Effector memory CD8-positive, alpha-beta T cell (primary cell): Measurements from ENCODE around the gene CACUL1.
"Not testable (repeated sequence)": the region's sequence is repeated elsewhere in the genome, so short reads cannot be mapped to it uniquely, and the experiment has no call there.

ENCODE experiments used
- ATAC-seq: fragments of 150-1000 bp; cut with Tn5 transposase; replicated peaks from 2 replicates; pipeline ENCODE4 v1.10.0; 2021; ENCODE audit warnings: mild to moderate bottlenecking, moderate library complexity
- DNase-seq, 3 experiments: peaks; one replicate each; pipeline ENCODE4 v3.0.0; 2021
- H3K27ac Mint-ChIP-seq, 2 donors: one replicate each; pipeline ENCODE4 v1.8.0; 2022; ENCODE audit warnings: mild to moderate bottlenecking in 2 of 2, mixed read lengths in 2 of 2, moderate library complexity in 2 of 2
- H3K27me3 Mint-ChIP-seq, 2 donors: one replicate each; pipeline ENCODE4 v1.8.0; 2022; ENCODE audit warnings: mixed read lengths in 2 of 2
- H3K36me3 Mint-ChIP-seq: one replicate; pipeline ENCODE4 v1.8.0; 2022; ENCODE audit warnings: mild to moderate bottlenecking, moderate library complexity, mixed read lengths; ENCODE audit not compliant: insufficient read depth
- H3K4me1 Mint-ChIP-seq, 2 donors: one replicate each; pipeline ENCODE4 v1.8.0; 2022; ENCODE audit warnings: low read depth in 2 of 2, mixed read lengths in 2 of 2
- H3K4me3 Mint-ChIP-seq, 2 donors: one replicate each; pipeline ENCODE4 v1.8.0; 2022; ENCODE audit warnings: mild to moderate bottlenecking in 2 of 2, mixed read lengths in 2 of 2, moderate library complexity in 2 of 2
- H3K9me3 Mint-ChIP-seq, 2 donors: one replicate each; pipeline ENCODE4 v1.8.0; 2022; ENCODE audit warnings: mixed read lengths in 2 of 2

CACUL1 gene

GRCh38 chr10:118672766-118673715, 81.7 kb downstream of the CACUL1 start:
- no peak for DNase-seq
- Mint-ChIP-seq H3K4me3 (no peak overlapping the region), H3K4me1 (peaks cover 0 to 6% of the 10 kb centered on the region in 2 donors), H3K36me3 (no peaks in the 10 kb centered on the region), H3K9me3 (no peaks in the 10 kb centered on the region), H3K27me3 (no peaks in the 10 kb centered on the region), H3K27ac (peak overlapping the region in 1 of 2 donors; percentile 73)
- no peak for ATAC-seq

DNA sequence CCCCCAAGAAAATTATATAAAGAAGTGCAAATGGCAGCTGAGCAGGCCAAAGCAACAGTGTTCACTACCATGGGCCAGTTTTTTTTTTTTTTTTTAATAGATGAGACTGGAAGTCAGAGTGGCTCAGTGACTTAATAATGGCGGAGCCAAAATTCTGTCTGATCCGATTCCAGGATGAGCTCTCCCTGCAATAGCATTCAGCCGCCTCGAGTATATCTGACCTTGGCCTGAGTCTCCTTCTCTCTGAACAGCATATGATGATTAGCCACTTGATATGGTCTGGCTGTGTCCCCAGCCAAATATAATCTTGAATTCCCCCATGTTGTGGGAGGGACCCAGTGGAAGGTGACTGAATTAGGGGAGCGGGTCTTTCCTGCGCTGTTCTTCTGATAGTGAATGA, 82.6 kb downstream of the CACUL1 start:
- Mint-ChIP-seq H3K4me3 (no peak overlapping the region), H3K9me3 (no peaks in the 10 kb centered on the region), H3K27me3 (no peaks in the 10 kb centered on the region), H3K36me3 (no peaks in the 10 kb centered on the region), H3K27ac (peak overlapping the region in 1 of 2 donors; percentile 73), H3K4me1 (peaks cover 0 to 6% of the 10 kb centered on the region in 2 donors)
- DNase-seq (no peak), ATAC-seq (no peak)

- DNase-seq, H3K4me1 Mint-ChIP-seq, H3K36me3 Mint-ChIP-seq, H3K27me3 Mint-ChIP-seq, H3K4me3 Mint-ChIP-seq, ATAC-seq, H3K9me3 Mint-ChIP-seq: not testable (repeated sequence)
- peak overlapping the region in 1 of 2 donors; percentile 64 for H3K27ac Mint-ChIP-seq
These were observed 83.5 kb downstream of the CACUL1 start for GRCh38 chr10:118671221-118671620.

GRCh38 chr10:118670472-118671124, 84.2 kb downstream of the CACUL1 start:
- no peak for DNase-seq
- ATAC-seq, result no peak
- Mint-ChIP-seq H3K9me3 (no peaks in the 10 kb centered on the region), H3K4me1 (peaks cover 0 to 6% of the 10 kb centered on the region in 2 donors), H3K4me3 (no peak overlapping the region), H3K27me3 (peaks cover 6 to 8% of the 10 kb centered on the region in 2 donors), H3K27ac (peak overlapping the region in 1 of 2 donors; percentile 64), H3K36me3 (no peaks in the 10 kb centered on the region)

- ATAC-seq, result no peak
- Mint-ChIP-seq H3K27me3 (peaks cover 9 to 13% of the 10 kb centered on the region in 2 donors), H3K27ac (peak overlapping the region in 1 of 2 donors; percentile 13), H3K9me3 (no peaks in the 10 kb centered on the region), H3K4me1 (peaks cover 0 to 6% of the 10 kb centered on the region in 2 donors), H3K36me3 (no peaks in the 10 kb centered on the region), H3K4me3 (no peak overlapping the region)
- DNase-seq, result no peak
These were observed 84.9 kb downstream of the CACUL1 start for GRCh38 chr10:118669835-118670234.

- Mint-ChIP-seq H3K4me1 (peaks cover 0 to 6% of the 10 kb centered on the region in 2 donors), H3K36me3 (no peaks in the 10 kb centered on the region), H3K27me3 (peaks cover 16 to 19% of the 10 kb centered on the region in 2 donors), H3K9me3 (no peaks in the 10 kb centered on the region), H3K4me3 (no peak overlapping the region), H3K27ac (peak overlapping the region in 1 of 2 donors; percentile 13)
- DNase-seq (no peak), ATAC-seq (no peak)
These were observed 85.6 kb downstream of the CACUL1 start for GRCh38 chr10:118669020-118669791.

DNA sequence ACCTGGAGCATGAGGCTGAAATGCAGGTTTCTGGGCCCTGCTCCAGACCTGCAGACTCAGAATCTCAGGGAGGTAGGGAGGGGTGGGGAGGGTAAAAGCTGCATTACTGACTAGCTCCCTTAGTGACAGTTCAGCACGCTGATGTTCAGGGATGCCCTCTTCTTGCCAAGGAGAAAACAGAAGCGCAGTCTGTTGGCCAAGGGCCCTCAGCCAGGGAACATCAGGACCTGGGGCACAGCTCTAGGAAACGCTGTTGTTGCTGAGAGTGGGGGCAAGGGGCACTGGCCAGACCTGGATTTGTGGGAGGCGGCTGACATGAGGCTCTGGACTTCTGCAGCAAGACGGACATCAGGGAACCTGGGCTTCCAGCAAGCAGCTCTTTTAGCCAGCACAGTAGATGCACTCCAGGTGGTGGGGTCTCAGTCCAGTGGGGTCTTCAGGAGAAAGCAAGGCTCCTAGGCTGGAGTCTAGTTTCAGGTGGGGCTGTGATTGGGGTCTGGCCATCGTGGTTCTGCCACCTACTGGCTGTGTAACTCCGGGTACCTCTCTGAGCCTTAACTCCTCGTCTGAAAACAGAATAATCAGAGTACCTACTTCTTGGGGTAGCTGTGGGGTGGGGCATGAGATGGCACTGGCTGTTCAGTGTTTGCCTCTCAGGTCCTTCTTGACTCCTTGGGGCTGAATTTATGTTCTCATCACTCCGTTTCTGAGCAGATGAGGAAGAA, 86.4 kb downstream of the CACUL1 start:
- Mint-ChIP-seq H3K4me3 (no peak overlapping the region), H3K4me1 (peaks cover 0 to 6% of the 10 kb centered on the region in 2 donors)
- no peak for ATAC-seq

GRCh38 chr10:118667732-118668131, 87.0 kb downstream of the CACUL1 start:
- DNase-seq, result no peak
- Mint-ChIP-seq H3K36me3 (no peaks in the 10 kb centered on the region), H3K4me1 (peaks cover 0 to 6% of the 10 kb centered on the region in 2 donors), H3K27me3 (peaks cover 26 to 34% of the 10 kb centered on the region in 2 donors), H3K27ac (no peak overlapping the region), H3K4me3 (no peak overlapping the region), H3K9me3 (peaks cover 0 to 6% of the 10 kb centered on the region in 2 donors)
- ATAC-seq, result no peak

More for the DNA sequence above, 86.4 kb downstream of the CACUL1 start:
- DNase-seq, result no peak
- H3K27me3 Mint-ChIP-seq, result peaks cover 21 to 27% of the 10 kb centered on the region in 2 donors
- no peak overlapping the region for H3K27ac Mint-ChIP-seq
- H3K9me3 Mint-ChIP-seq, result peaks cover 0 to under 1% of the 10 kb centered on the region in 2 donors
- no peaks in the 10 kb centered on the region for H3K36me3 Mint-ChIP-seq

DNA sequence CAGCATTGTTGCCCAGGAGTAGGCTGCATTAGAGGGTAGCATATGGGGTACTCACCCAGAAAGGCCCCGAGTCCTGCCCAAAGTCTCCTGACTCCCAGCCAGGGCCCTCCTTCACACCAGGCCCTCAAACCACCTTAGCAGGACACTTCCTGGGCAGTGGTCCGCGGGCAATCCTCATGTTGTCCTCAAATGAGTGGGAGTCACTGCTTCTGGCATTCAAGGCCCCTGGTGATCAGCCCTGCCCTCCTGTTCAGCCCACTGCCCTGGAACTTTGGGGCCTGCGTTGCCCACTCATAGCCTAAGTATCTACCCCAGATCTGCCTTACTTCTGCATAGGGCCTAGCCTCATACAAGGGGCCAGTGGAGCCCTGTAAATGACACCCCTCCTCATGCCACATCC, 88.4 kb downstream of the CACUL1 start:
- Mint-ChIP-seq H3K4me3 (no peak overlapping the region), H3K27me3 (peaks cover 33 to 47% of the 10 kb centered on the region in 2 donors), H3K9me3 (peaks cover 1 to 16% of the 10 kb centered on the region in 2 donors), H3K36me3 (no peaks in the 10 kb centered on the region), H3K4me1 (peaks cover 0 to 9% of the 10 kb centered on the region in 2 donors), H3K27ac (no peak overlapping the region)
- ATAC-seq (no peak), DNase-seq (no peak)

- peaks cover 4 to 8% of the 10 kb centered on the region in 2 donors for H3K4me1 Mint-ChIP-seq
- H3K36me3 Mint-ChIP-seq, result no peaks in the 10 kb centered on the region
- ATAC-seq (no peak), DNase-seq (no peak)
- no peak overlapping the region for H3K4me3 Mint-ChIP-seq
- peaks cover 43 to 59% of the 10 kb centered on the region in 2 donors for H3K27me3 Mint-ChIP-seq
- H3K27ac Mint-ChIP-seq, result no peak overlapping the region
- peaks cover 4 to 23% of the 10 kb centered on the region in 2 donors for H3K9me3 Mint-ChIP-seq
These were observed 90.4 kb downstream of the CACUL1 start for GRCh38 chr10:118664321-118664720.

DNA sequence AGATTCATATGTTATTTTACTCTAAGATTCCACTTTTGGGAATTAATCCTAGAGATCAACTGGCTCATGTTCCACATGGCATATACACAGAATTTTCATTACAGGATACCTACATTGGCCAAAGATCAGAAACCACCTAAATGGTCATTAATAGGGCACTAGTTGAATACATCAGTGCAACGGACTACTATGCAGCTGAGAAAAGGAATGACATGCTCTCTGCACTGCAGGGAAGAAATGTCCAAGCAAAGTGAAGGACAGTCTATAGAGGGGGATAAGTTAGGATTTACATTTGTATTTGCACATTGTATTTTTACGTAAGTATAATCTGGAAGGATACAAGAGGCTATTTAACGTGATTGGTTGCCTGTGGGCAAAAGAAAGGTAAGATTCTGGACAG, 91.6 kb downstream of the CACUL1 start:
- H3K27ac Mint-ChIP-seq, result no peak overlapping the region
- DNase-seq, result no peak
- H3K27me3 Mint-ChIP-seq, result peaks cover 47 to 66% of the 10 kb centered on the region in 2 donors
- H3K4me1 Mint-ChIP-seq, result peaks cover 9 to 10% of the 10 kb centered on the region in 2 donors
- no peaks in the 10 kb centered on the region for H3K36me3 Mint-ChIP-seq
- ATAC-seq, result no peak
- peaks cover 4 to 25% of the 10 kb centered on the region in 2 donors for H3K9me3 Mint-ChIP-seq
- H3K4me3 Mint-ChIP-seq, result no peak overlapping the region

DNA sequence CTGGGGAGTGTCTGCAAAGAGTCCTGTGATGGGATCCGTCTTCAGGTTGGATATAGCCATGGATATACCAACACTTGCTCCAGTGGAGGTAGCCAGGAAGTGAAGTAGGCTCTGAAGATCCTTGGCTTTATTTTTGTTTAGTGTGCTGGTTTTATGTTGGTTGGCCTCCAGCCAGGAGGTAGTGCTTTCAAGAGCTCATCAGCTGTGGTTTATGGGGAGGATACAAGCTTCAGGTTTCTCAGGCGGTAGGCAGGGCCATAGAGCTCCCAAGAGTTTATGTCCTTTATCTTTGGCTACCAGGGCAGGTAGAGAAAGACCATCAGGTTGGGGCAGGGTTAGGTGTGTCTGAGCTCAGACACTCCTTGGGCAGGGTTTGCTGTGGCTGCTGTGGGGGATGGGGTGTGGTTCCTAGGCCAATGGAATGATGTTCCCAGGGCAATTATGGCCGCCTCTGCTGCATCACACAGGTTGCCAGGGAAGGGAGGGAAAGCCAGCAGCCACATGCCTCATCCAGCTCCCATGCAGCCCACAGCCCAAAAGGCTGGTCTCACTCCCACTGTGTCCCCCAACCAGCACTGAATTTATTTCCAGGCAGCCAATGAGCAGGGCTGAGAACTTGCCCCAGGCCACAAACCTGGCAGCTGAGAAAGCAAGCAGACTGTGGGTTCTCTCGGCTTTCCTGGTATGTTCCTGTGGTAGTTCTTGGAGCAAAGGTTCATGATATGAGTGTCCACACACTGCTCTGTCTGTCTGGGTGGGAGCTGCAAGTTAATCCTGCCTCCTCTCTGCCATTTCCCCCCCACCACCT, 92.3 kb downstream of the CACUL1 start:
- ATAC-seq, result no peak
- peaks cover 55 to 73% of the 10 kb centered on the region in 2 donors for H3K27me3 Mint-ChIP-seq

More for the DNA sequence above, 92.3 kb downstream of the CACUL1 start:
- DNase-seq, result no peak
- Mint-ChIP-seq H3K27ac (no peak overlapping the region), H3K36me3 (no peaks in the 10 kb centered on the region), H3K9me3 (peaks cover 4 to 25% of the 10 kb centered on the region in 2 donors), H3K4me1 (peaks cover 14 to 16% of the 10 kb centered on the region in 2 donors), H3K4me3 (no peak overlapping the region)
